ENCODE results near the gene TPO.

TPO gene

DNA sequence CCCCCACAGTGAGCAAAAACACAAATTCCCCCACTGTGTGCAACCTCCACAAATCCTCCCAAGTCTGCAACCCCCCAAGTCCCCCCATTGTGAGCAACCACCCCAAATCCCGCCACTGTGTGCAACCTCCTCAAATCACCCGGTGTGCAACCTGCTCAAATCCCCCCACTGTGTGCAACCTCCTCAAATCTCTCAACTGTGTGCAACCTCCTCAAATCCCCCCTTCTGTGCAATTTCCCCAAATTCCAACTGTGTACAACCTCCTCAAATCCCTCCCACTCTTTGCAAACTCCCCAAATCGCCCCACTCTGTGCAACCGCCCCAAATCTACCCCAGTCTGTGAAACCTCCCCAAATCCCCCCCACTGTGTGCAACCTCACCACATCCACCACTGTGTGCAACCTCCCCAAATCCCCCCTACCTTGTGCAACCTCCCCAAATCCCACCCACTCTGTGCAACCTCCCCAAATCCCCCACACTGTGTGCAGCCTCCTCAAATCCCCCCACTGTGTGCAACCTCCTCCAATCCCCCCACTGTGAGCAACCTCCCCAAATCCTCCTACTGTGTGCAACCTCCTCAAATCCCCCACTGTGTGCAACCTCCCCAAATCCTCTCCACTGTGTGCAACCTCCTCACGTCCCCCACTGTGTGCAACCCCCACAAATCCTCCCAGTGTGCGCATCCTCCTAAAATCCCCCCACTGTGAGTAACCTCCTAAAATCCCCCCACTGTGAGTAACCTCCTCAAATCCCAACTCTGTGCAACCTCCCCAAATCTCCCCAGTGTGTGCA lies 115.2 kb downstream of the TPO start:
- Histone ChIP-seq H4K91ac (ENCODE audit: low read depth, low read length) (no peak overlapping the region), H2AFZ (ENCODE audit: insufficient read depth, low read length, poor library complexity) (no peak overlapping the region), H2BK5ac (ENCODE audit: low read depth, low read length, poor library complexity) (no peak overlapping the region), H4K12ac (ENCODE audit: low read depth, low read length) (no peak overlapping the region), H4K8ac (ENCODE audit: low read depth, low read length) (no peak overlapping the region), H3K4me3 (ENCODE audit: low read depth, low read length) (no peak overlapping the region), H3K79me1 (ENCODE audit: low read length) (no peaks in the 10 kb centered on the region), H3K4me1 (ENCODE audit: control insufficient read depth in 1 of 2, insufficient read depth in 2 of 2, low read length in 2 of 2) (no peaks in the 10 kb centered on the region), H3K23ac (ENCODE audit: low read length) (no peak overlapping the region), H3K9me3 (ENCODE audit: insufficient read depth, low read depth, low read length) (peaks cover 6% of the 10 kb centered on the region), H3K4ac (ENCODE audit: low read depth, low read length) (no peak overlapping the region), H3K27me3 (ENCODE audit: insufficient read depth, low read length) (no peaks in the 10 kb centered on the region), H3K9ac (ENCODE audit: low read length) (peak overlapping the region; percentile 21), H2AK5ac (ENCODE audit: low read length) (no peak overlapping the region), H2BK120ac (ENCODE audit: insufficient read depth, low read length, poor library complexity) (no peak overlapping the region), H3K4me2 (ENCODE audit: low read length) (no peak overlapping the region), H3K18ac (ENCODE audit: low read length) (no peak overlapping the region), H3K79me2 (ENCODE audit: control insufficient read depth, insufficient read depth, low read length, poor library complexity) (no peaks in the 10 kb centered on the region), H3K27ac (ENCODE audit: low read depth, low read length) (no peak overlapping the region), H3K36me3 (ENCODE audit: control insufficient read depth in 1 of 2, insufficient read depth in 2 of 2, low read length in 2 of 2) (no peaks in the 10 kb centered on the region), H2BK12ac (ENCODE audit: low read length) (no peak overlapping the region), H3K14ac (ENCODE audit: low read length) (no peak overlapping the region)
- WGBS (ENCODE audit: extremely low coverage, insufficient coverage, insufficient read length): no CpG with 5 or more reads among the region's 6 CpGs
- no peak for DNase-seq

DNA sequence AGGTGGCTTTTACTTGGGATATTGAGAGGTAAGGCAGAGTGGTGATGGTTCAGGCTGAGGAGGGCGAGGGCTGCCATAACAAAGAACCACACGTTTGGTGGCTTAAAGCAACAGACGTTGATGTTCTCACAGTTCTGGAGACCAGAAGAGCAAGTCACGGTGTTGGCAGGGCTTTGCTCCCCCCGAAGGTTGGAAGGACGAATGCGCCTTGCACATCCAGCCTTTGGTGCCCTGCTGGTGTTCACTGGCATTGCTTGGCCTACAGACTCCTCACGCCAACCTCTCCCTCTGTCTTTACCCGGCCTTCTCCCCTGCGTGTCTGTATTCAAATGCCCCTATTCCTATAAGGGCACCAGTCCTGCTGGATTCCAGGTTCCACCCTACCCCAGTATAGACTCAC lies 125.4 kb downstream of the TPO start:
- Histone ChIP-seq H2AFZ (ENCODE audit: insufficient read depth, low read length, poor library complexity) (no peak overlapping the region), H3K79me2 (ENCODE audit: control insufficient read depth, insufficient read depth, low read length, poor library complexity) (no peaks in the 10 kb centered on the region), H3K9me3 (ENCODE audit: insufficient read depth, low read depth, low read length) (no peaks in the 10 kb centered on the region), H4K8ac (ENCODE audit: low read depth, low read length) (no peak overlapping the region), H3K14ac (ENCODE audit: low read length) (no peak overlapping the region), H3K79me1 (ENCODE audit: low read length) (no peaks in the 10 kb centered on the region), H3K4me1 (ENCODE audit: control insufficient read depth in 1 of 2, insufficient read depth in 2 of 2, low read length in 2 of 2) (no peaks in the 10 kb centered on the region), H2BK12ac (ENCODE audit: low read length) (no peak overlapping the region), H4K91ac (ENCODE audit: low read depth, low read length) (no peak overlapping the region), H3K4me2 (ENCODE audit: low read length) (no peak overlapping the region), H3K27me3 (ENCODE audit: insufficient read depth, low read length) (no peaks in the 10 kb centered on the region), H3K36me3 (ENCODE audit: control insufficient read depth in 1 of 2, insufficient read depth in 2 of 2, low read length in 2 of 2) (no peaks in the 10 kb centered on the region), H2BK5ac (ENCODE audit: low read depth, low read length, poor library complexity) (no peak overlapping the region), H2AK5ac (ENCODE audit: low read length) (no peak overlapping the region), H3K4me3 (ENCODE audit: low read depth, low read length) (no peak overlapping the region), H4K12ac (ENCODE audit: low read depth, low read length) (no peak overlapping the region), H2BK120ac (ENCODE audit: insufficient read depth, low read length, poor library complexity) (no peak overlapping the region), H3K18ac (ENCODE audit: low read length) (no peak overlapping the region), H3K4ac (ENCODE audit: low read depth, low read length) (no peak overlapping the region), H3K23ac (ENCODE audit: low read length) (no peak overlapping the region), H3K9ac (ENCODE audit: low read length) (no peak overlapping the region), H3K27ac (ENCODE audit: low read depth, low read length) (no peak overlapping the region)
- WGBS (ENCODE audit: extremely low coverage, insufficient coverage, insufficient read length): no CpG with 5 or more reads among the region's 10 CpGs
- DNase-seq: no peak

DNA sequence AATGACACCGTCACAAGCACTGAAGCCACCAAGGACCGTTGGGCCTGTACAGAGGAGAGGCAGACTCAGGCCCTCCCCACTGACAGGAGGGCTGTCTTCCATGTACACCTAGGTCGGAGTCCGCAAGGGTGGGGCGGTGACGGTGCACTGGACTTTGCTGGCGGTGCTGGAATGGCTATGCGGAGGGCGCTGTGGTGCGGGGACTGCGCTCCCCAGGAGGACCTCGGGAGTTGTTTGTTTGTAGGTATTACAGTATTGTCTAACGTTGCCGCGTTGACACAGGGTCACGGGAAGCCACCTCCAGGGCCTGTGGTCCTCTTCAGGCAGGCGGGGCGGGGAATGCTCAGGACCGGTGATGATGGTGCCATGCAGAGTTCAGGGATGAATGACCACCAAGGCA lies 126.2 kb downstream of the TPO start:
- H2BK12ac ChIP-seq (ENCODE audit: low read length): no peak overlapping the region
- H3K27me3 ChIP-seq (ENCODE audit: insufficient read depth, low read length): no peaks in the 10 kb centered on the region
- H2AFZ ChIP-seq (ENCODE audit: insufficient read depth, low read length, poor library complexity): no peak overlapping the region
- H3K9ac ChIP-seq (ENCODE audit: low read length): no peak overlapping the region
- no CpG with 5 or more reads among the region's 19 CpGs for WGBS (ENCODE audit: extremely low coverage, insufficient coverage, insufficient read length)
- H3K4me2 ChIP-seq (ENCODE audit: low read length): no peak overlapping the region
- H3K4me3 ChIP-seq (ENCODE audit: low read depth, low read length): no peak overlapping the region
- no peaks in the 10 kb centered on the region for H3K36me3 ChIP-seq (ENCODE audit: control insufficient read depth in 1 of 2, insufficient read depth in 2 of 2, low read length in 2 of 2)
- H3K23ac ChIP-seq (ENCODE audit: low read length): no peak overlapping the region
- no peak for DNase-seq
- no peak overlapping the region for H3K14ac ChIP-seq (ENCODE audit: low read length)
- no peak overlapping the region for H2AK5ac ChIP-seq (ENCODE audit: low read length)
- peaks cover under 1 to 3% of the 10 kb centered on the region in 2 experiments for H3K4me1 ChIP-seq (ENCODE audit: control insufficient read depth in 1 of 2, insufficient read depth in 2 of 2, low read length in 2 of 2)
- H3K4ac ChIP-seq (ENCODE audit: low read depth, low read length): no peak overlapping the region
- no peak overlapping the region for H4K12ac ChIP-seq (ENCODE audit: low read depth, low read length)
- H3K18ac ChIP-seq (ENCODE audit: low read length): no peak overlapping the region
- no peak overlapping the region for H2BK120ac ChIP-seq (ENCODE audit: insufficient read depth, low read length, poor library complexity)
- no peak overlapping the region for H4K8ac ChIP-seq (ENCODE audit: low read depth, low read length)
- no peaks in the 10 kb centered on the region for H3K79me2 ChIP-seq (ENCODE audit: control insufficient read depth, insufficient read depth, low read length, poor library complexity)
- no peak overlapping the region for H3K27ac ChIP-seq (ENCODE audit: low read depth, low read length)
- no peak overlapping the region for H2BK5ac ChIP-seq (ENCODE audit: low read depth, low read length, poor library complexity)
- no peaks in the 10 kb centered on the region for H3K79me1 ChIP-seq (ENCODE audit: low read length)
- H4K91ac ChIP-seq (ENCODE audit: low read depth, low read length): no peak overlapping the region
- no peaks in the 10 kb centered on the region for H3K9me3 ChIP-seq (ENCODE audit: insufficient read depth, low read depth, low read length)

DNA sequence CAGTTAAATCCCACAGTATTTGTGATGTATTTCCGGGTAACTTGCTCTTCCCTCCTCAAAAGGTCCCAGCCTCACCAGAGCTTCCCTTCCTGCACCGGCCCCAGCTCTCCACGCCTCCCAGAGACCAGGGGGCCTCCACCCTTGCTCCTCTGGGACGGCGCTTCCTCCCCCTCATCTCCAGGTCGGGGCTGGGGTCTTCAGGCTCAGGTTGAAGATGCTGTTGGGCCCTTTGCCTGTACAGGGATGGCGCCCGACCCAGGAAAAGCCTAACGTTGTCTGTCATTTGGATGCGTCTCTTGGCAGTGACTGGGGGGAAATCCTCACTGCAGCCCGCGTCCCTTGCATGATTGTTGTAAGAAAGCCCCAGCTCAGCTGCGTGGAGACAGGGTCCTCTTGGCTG lies 126.7 kb downstream of the TPO start:
- Histone ChIP-seq H3K36me3 (ENCODE audit: control insufficient read depth in 1 of 2, insufficient read depth in 2 of 2, low read length in 2 of 2) (no peaks in the 10 kb centered on the region), H2BK5ac (ENCODE audit: low read depth, low read length, poor library complexity) (no peak overlapping the region), H3K4me3 (ENCODE audit: low read depth, low read length) (no peak overlapping the region), H3K9me3 (ENCODE audit: insufficient read depth, low read depth, low read length) (no peaks in the 10 kb centered on the region), H4K8ac (ENCODE audit: low read depth, low read length) (no peak overlapping the region), H3K4me2 (ENCODE audit: low read length) (no peak overlapping the region), H3K27me3 (ENCODE audit: insufficient read depth, low read length) (no peaks in the 10 kb centered on the region), H4K12ac (ENCODE audit: low read depth, low read length) (no peak overlapping the region), H3K27ac (ENCODE audit: low read depth, low read length) (no peak overlapping the region), H2BK12ac (ENCODE audit: low read length) (no peak overlapping the region), H3K9ac (ENCODE audit: low read length) (no peak overlapping the region), H3K79me2 (ENCODE audit: control insufficient read depth, insufficient read depth, low read length, poor library complexity) (no peaks in the 10 kb centered on the region), H3K4me1 (ENCODE audit: control insufficient read depth in 1 of 2, insufficient read depth in 2 of 2, low read length in 2 of 2) (peaks cover 2 to 6% of the 10 kb centered on the region in 2 experiments), H3K23ac (ENCODE audit: low read length) (no peak overlapping the region), H2AK5ac (ENCODE audit: low read length) (no peak overlapping the region), H4K91ac (ENCODE audit: low read depth, low read length) (no peak overlapping the region), H2BK120ac (ENCODE audit: insufficient read depth, low read length, poor library complexity) (no peak overlapping the region), H3K18ac (ENCODE audit: low read length) (no peak overlapping the region), H2AFZ (ENCODE audit: insufficient read depth, low read length, poor library complexity) (no peak overlapping the region), H3K14ac (ENCODE audit: low read length) (no peak overlapping the region), H3K4ac (ENCODE audit: low read depth, low read length) (no peak overlapping the region), H3K79me1 (ENCODE audit: low read length) (no peaks in the 10 kb centered on the region)
- WGBS (ENCODE audit: extremely low coverage, insufficient coverage, insufficient read length): no CpG with 5 or more reads among the region's 13 CpGs
- no peak for DNase-seq
